Right atrium auricular region (tissue), 2 donors: ENCODE results near the gene PLXND1. TPM values are rescaled to one million over a fixed set of nuclear protein-coding genes. Genes with fewer than 3 reads are reported as not detected.

Experiments
- DNase-seq: peaks from one replicate; pipeline ENCODE4 v3.0.0-alpha.2; 2019; ENCODE audit warnings: low spot score
- H3K27ac ChIP-seq, 2 donors: fragments of 200-600 bp; sonication (generic); 1 replicate in 1 of 2; 2 replicates in 1 of 2; pipeline ENCODE4 v1.5.1; 2016 to 2019
- H3K27me3 ChIP-seq, 2 donors: fragments of 200-600 bp; sonication (generic); one replicate each; pipeline versions ENCODE4 v1.5.1 to v1.6.0; 2017 to 2019
- H3K36me3 ChIP-seq: fragments of 200-600 bp; sonication (generic); one replicate; pipeline ENCODE4 v1.5.1; 2016
- H3K4me1 ChIP-seq, 2 donors: fragments of 200-600 bp; sonication (generic); one replicate each; pipeline versions ENCODE4 v1.5.1 to v1.6.0; 2017 to 2019
- H3K4me3 ChIP-seq, 2 donors: fragments of 200-600 bp; sonication (generic); 1 replicate in 1 of 2; 2 replicates in 1 of 2; pipeline ENCODE4 v1.5.1; 2017 to 2019; ENCODE audit warnings: mild to moderate bottlenecking in 1 of 2, moderate library complexity in 1 of 2
- H3K9me3 ChIP-seq, 2 donors: fragments of 200-600 bp; sonication (generic); one replicate each; pipeline ENCODE4 v1.5.1; 2019
- total RNA-seq, 2 donors: library from RNA; depleted of rRNA; stranded (reverse); fragments of >200 nt; gene quantifications; one replicate each; pipeline ENCODE4 v1.1.0, GENCODE V29; 2016
- TF ChIP-seq, protein P1 (sequence below), 2 donors: fragments of 200-600 bp; sonication (generic); IDR thresholded peaks; one replicate each; pipeline ENCODE4 v1.5.1; 2019; ENCODE audit warnings: antibody characterized with exemption in 2 of 2

Gene PLXND1
- total RNA-seq, 2 donors from 2014 or later: 44.5 to 93.1 TPM

DNA sequence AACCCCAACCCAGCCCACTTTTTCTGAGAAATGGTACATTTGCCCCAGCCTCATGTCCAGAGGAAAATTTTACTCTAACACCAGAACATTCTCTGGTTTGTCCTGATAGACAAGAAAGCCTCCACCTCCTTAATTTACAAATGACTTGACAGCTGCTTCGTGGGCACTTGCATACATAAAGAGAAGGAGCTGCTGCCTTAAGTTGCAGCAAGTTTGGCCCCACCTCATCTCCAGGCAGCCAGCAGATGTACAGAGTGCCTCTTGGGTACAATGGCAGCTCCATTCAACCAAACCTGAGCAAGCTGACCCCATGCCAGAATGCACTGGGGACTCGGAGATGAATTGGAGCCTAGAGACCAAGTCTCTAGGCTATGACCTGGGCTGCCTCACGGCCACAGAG, 69.7 kb downstream of the PLXND1 start:
- DNase-seq: no peak

DNA sequence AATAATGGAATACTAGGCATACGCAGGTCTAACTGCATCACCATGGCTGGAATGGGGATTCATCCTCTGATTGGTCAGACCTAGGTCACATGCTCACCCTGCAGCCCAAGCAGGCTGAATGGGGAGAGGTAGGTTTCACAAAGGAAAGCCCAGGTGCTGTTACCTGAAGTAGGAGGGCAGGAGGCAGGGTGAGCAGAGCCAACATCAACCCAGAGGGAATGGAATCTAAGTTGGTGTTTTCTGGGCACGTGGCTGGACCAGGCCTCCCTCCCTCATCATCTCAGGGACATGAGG, 70.2 kb downstream of the PLXND1 start:
- no peak for DNase-seq
- Histone ChIP-seq H3K4me3 (no peak overlapping the region), H3K4me1 (no peaks in the 10 kb centered on the region), H3K27ac (no peak overlapping the region), H3K9me3 (no peaks in the 10 kb centered on the region), H3K36me3 (no peaks in the 10 kb centered on the region), H3K27me3 (no peaks in the 10 kb centered on the region)
- TF ChIP-seq, protein P1, sequence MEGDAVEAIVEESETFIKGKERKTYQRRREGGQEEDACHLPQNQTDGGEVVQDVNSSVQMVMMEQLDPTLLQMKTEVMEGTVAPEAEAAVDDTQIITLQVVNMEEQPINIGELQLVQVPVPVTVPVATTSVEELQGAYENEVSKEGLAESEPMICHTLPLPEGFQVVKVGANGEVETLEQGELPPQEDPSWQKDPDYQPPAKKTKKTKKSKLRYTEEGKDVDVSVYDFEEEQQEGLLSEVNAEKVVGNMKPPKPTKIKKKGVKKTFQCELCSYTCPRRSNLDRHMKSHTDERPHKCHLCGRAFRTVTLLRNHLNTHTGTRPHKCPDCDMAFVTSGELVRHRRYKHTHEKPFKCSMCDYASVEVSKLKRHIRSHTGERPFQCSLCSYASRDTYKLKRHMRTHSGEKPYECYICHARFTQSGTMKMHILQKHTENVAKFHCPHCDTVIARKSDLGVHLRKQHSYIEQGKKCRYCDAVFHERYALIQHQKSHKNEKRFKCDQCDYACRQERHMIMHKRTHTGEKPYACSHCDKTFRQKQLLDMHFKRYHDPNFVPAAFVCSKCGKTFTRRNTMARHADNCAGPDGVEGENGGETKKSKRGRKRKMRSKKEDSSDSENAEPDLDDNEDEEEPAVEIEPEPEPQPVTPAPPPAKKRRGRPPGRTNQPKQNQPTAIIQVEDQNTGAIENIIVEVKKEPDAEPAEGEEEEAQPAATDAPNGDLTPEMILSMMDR (IDR thresholded peaks at IDR 0.05): no peak

More for the DNA sequence above, 69.7 kb downstream of the PLXND1 start:
- H3K4me3 ChIP-seq: no peak overlapping the region
- H3K27ac ChIP-seq: no peak overlapping the region
- H3K27me3 ChIP-seq: no peaks in the 10 kb centered on the region
- no peaks in the 10 kb centered on the region for H3K36me3 ChIP-seq
- H3K9me3 ChIP-seq: no peaks in the 10 kb centered on the region
- TF ChIP-seq, protein P1 (IDR thresholded peaks at IDR 0.05): no peak
- no peaks in the 10 kb centered on the region for H3K4me1 ChIP-seq

DNA sequence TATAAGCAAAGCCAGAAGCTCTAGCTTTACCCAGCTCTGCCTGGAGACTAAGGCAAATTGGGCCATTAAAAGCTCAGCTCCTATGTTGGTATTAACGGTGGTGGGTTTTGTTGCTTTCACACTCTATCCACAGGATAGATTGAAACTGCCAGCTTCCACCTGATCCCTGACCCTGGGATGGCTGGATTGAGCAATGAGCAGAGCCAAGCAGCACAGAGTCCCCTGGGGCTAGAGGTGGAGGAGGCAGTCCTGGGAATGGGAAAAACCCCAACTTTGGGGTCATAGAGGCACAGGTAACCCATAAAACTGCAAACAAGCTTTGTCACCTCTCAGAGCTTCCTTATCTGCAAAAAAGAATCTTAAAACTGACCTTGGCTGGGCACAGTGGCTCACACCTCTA, 71.4 kb downstream of the PLXND1 start:
- no peak for DNase-seq
- H3K4me3 ChIP-seq: no peak overlapping the region

DNA sequence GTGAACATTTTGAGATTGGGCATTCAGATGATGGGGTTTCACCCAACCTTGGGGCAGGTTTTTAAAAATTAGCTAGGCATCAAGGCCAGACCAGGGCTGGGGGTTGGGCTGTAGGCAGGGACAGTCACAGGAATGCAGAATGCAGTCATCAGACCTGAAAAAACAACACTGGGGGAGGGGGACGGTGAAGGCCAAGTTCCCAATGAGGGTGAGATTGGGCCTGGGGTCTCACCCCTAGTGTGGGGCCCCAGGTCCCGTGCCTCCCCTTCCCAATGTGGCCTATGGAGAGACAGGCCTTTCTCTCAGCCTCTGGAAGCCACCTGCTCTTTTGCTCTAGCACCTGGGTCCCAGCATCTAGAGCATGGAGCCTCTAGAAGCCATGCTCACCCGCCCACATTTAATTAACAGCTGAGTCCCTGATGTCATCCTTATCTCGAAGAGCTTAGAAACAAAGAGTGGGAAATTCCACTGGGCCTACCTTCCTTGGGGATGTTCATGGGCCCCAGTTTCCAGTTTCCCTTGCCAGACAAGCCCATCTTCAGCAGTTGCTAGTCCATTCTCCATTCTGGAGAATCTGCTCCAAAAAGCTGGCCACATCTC, 71.9 kb downstream of the PLXND1 start:
- DNase-seq: no peak
- Histone ChIP-seq H3K36me3 (no peaks in the 10 kb centered on the region), H3K27me3 (no peaks in the 10 kb centered on the region), H3K4me1 (peaks cover 0 to 6% of the 10 kb centered on the region in 2 donors), H3K9me3 (no peaks in the 10 kb centered on the region), H3K27ac (no peak overlapping the region), H3K4me3 (no peak overlapping the region)
- TF ChIP-seq, protein P1 (IDR thresholded peaks at IDR 0.05): no peak

More for the DNA sequence above, 71.4 kb downstream of the PLXND1 start:
- H3K27ac ChIP-seq: no peak overlapping the region
- no peaks in the 10 kb centered on the region for H3K36me3 ChIP-seq
- H3K27me3 ChIP-seq: no peaks in the 10 kb centered on the region
- H3K9me3 ChIP-seq: no peaks in the 10 kb centered on the region
- peaks cover 0 to under 1% of the 10 kb centered on the region in 2 donors for H3K4me1 ChIP-seq
- TF ChIP-seq, protein P1 (IDR thresholded peaks at IDR 0.05): no peak

DNA sequence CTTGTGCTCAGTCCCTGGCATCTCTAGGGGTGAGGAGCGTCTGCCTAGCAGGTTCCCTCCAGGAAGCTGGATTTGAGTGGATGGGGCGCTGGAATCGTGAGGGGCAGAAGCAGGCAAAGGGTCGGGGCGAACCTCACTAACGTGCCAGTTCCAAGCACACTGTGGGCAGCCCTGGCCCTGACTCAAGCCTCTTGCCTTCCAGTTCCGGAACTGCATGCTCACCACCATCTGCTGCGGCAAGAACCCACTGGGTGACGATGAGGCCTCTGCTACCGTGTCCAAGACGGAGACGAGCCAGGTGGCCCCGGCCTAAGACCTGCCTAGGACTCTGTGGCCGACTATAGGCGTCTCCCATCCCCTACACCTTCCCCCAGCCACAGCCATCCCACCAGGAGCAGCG, 73.1 kb downstream of the PLXND1 start:
- no peaks in the 10 kb centered on the region for H3K27me3 ChIP-seq
- no peak overlapping the region for H3K27ac ChIP-seq
- H3K4me1 ChIP-seq: peaks cover 0 to 6% of the 10 kb centered on the region in 2 donors
- DNase-seq: no peak
- H3K4me3 ChIP-seq: no peak overlapping the region
- TF ChIP-seq, protein P1 (IDR thresholded peaks at IDR 0.05): no peak
- no peaks in the 10 kb centered on the region for H3K36me3 ChIP-seq
- no peaks in the 10 kb centered on the region for H3K9me3 ChIP-seq

DNA sequence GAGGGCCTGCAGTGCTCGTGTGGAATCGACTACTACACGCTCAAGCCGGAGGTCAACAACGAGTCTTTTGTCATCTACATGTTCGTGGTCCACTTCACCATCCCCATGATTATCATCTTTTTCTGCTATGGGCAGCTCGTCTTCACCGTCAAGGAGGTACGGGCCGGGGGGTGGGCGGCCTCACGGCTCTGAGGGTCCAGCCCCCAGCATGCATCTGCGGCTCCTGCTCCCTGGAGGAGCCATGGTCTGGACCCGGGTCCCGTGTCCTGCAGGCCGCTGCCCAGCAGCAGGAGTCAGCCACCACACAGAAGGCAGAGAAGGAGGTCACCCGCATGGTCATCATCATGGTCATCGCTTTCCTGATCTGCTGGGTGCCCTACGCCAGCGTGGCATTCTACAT, 74.2 kb downstream of the PLXND1 start:
- DNase-seq: no peak
- no peaks in the 10 kb centered on the region for H3K36me3 ChIP-seq
- TF ChIP-seq, protein P1 (IDR thresholded peaks at IDR 0.05): no peak

More for the DNA sequence above, 74.2 kb downstream of the PLXND1 start:
- Histone ChIP-seq H3K9me3 (no peaks in the 10 kb centered on the region), H3K4me3 (no peak overlapping the region), H3K27me3 (no peaks in the 10 kb centered on the region), H3K27ac (no peak overlapping the region), H3K4me1 (peaks cover 0 to 6% of the 10 kb centered on the region in 2 donors)
